ENCODE measurements around the gene EXOG. TPM values are rescaled to one million over a fixed set of nuclear protein-coding genes. Genes with fewer than 3 reads are reported as not detected.

Gene EXOG
- total RNA-seq, 1 donor from 2014 or later: 23.2 TPM

GRCh38 chr3:38573111-38573510 lies 77.0 kb downstream of the EXOG start:
- DNase-seq (no peak), ATAC-seq (ENCODE audit: poor library complexity) (no peak)
- intact Hi-C loops (cut with DNase I): no loop called here

DNA sequence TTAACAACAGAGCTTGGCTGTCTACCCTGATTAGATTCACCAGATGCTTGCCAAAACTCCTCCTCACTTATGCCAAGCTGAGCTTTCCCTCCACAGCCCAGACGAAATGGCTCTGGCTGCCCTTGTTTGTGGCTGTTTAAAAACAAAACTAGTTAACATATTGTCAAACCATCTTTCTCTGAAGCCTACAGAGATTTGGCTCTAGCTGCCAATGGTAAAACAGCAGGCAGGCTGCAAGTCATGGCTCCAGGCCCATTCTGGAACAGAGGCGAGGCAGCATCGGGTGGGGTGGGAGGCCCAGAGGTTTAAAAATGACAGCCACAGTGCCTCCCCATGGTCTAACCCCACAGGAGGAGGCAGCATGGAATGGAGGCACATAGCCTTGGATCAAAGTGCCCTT lies 77.4 kb downstream of the EXOG start:
- ATAC-seq (ENCODE audit: poor library complexity): no peak
- intact Hi-C loops (cut with DNase I): no loop called here
- no peak for DNase-seq

GRCh38 chr3:38574411-38575278 lies 78.5 kb downstream of the EXOG start:
- DNase-seq (no peak), ATAC-seq (ENCODE audit: poor library complexity) (no peak)
- intact Hi-C loops (cut with DNase I): no loop called here

- intact Hi-C loops (cut with DNase I): no loop called here
- no peak for DNase-seq
- no peak for ATAC-seq (ENCODE audit: poor library complexity)
These were observed 79.2 kb downstream of the EXOG start for GRCh38 chr3:38575279-38575843.

Other genes with a start within 250 kb of the EXOG start
- gene SLC22A13, start 230.5 kb upstream of the EXOG start, total RNA-seq: not detected
- not detected for gene SLC22A14, start 214.0 kb upstream of the EXOG start, total RNA-seq
- 1.5 TPM for gene XYLB, start 149.6 kb upstream of the EXOG start, total RNA-seq
- 4.4 TPM for gene ACVR2B, start 42.5 kb upstream of the EXOG start, total RNA-seq
- 162 TPM for gene SCN5A, start 153.3 kb downstream of the EXOG start, total RNA-seq